Neural progenitor cell (in vitro differentiated cells): ENCODE results near the gene CHST6. TPM values are rescaled to one million over a fixed set of nuclear protein-coding genes. Genes with fewer than 3 reads are reported as not detected.

Source experiments
- DNase-seq: peaks from one replicate; pipeline ENCODE4 v3.0.0-alpha.2; 2016; ENCODE audit warnings: low spot score
- H2AFZ ChIP-seq: fragments of 200-600 bp; sonication (generic); replicated peaks from 2 replicates; pipeline ENCODE4 v1.6.1; 2016; ENCODE audit warnings: antibody characterized with exemption
- H3F3A ChIP-seq: fragments of 200-600 bp; sonication (generic); 2 replicates; pipeline ENCODE4 v1.6.1; 2016; ENCODE audit warnings: antibody characterized with exemption, low read depth
- H3K27ac ChIP-seq: fragments of 200-600 bp; sonication (generic); 2 replicates; pipeline ENCODE4 v1.5.1; 2016; ENCODE audit warnings: mild to moderate bottlenecking
- H3K27me3 ChIP-seq: fragments of 200-600 bp; sonication (generic); 2 replicates; pipeline ENCODE4 v1.6.1; 2016; ENCODE audit warnings: mild to moderate bottlenecking, moderate library complexity
- H3K36me3 ChIP-seq: fragments of 200-600 bp; sonication (generic); 2 replicates; pipeline ENCODE4 v1.5.1; 2016
- H3K4me1 ChIP-seq: fragments of 200-600 bp; sonication (generic); 2 replicates; pipeline ENCODE4 v1.6.1; 2016; ENCODE audit warnings: mixed run types
- H3K4me2 ChIP-seq: fragments of 200-600 bp; sonication (generic); 2 replicates; pipeline ENCODE4 v1.6.1; 2016
- H3K4me3 ChIP-seq: fragments of 200-600 bp; sonication (generic); 2 replicates; pipeline ENCODE4 v1.5.1; 2016
- H3K79me2 ChIP-seq: fragments of 200-600 bp; sonication (generic); 2 replicates; pipeline ENCODE4 v1.6.1; 2016; ENCODE audit warnings: low read depth
- H3K9ac ChIP-seq: fragments of 200-600 bp; sonication (generic); 2 replicates; pipeline ENCODE4 v1.6.1; 2016
- H3K9me3 ChIP-seq: fragments of 200-600 bp; sonication (generic); 2 replicates; pipeline ENCODE4 v1.5.1; 2016; ENCODE audit warnings: low read depth
- H4K20me1 ChIP-seq: fragments of 200-600 bp; sonication (generic); 2 replicates; pipeline ENCODE4 v1.6.1; 2016; ENCODE audit warnings: low read depth
- H3K27ac Mint-ChIP-seq: 3 replicates; pipeline ENCODE4 v1.8.0; 2021; ENCODE audit warnings: mixed read lengths
- H3K27me3 Mint-ChIP-seq: 2 replicates; pipeline ENCODE4 v1.8.0; 2022; ENCODE audit warnings: low read depth, mild to moderate bottlenecking, inconsistent platforms, moderate library complexity, mixed read lengths; ENCODE audit not compliant: insufficient read depth
- H3K36me3 Mint-ChIP-seq: 3 replicates; pipeline ENCODE4 v1.8.0; 2021; ENCODE audit warnings: mixed read lengths
- H3K4me1 Mint-ChIP-seq: 3 replicates; pipeline ENCODE4 v1.8.0; 2021; ENCODE audit warnings: mixed read lengths
- H3K4me3 Mint-ChIP-seq: 3 replicates; pipeline ENCODE4 v1.8.0; 2021; ENCODE audit warnings: mild to moderate bottlenecking, moderate library complexity, mixed read lengths
- H3K9me3 Mint-ChIP-seq: 3 replicates; pipeline ENCODE4 v1.8.0; 2020; ENCODE audit warnings: mixed read lengths
- CTCF ChIP-seq: fragments of 200-600 bp; sonication (generic); IDR thresholded peaks from 2 replicates; pipeline ENCODE4 v1.5.1; 2017; ENCODE audit warnings: antibody characterized with exemption, mild to moderate bottlenecking
- EZH2 ChIP-seq: fragments of 200-600 bp; sonication (generic); IDR thresholded peaks from 2 replicates; pipeline ENCODE4 v1.6.1; 2017; ENCODE audit warnings: antibody characterized with exemption, mild to moderate bottlenecking, moderate library complexity
- EZH2phosphoT487 ChIP-seq: fragments of 200-600 bp; sonication (generic); IDR thresholded peaks from 2 replicates; pipeline ENCODE4 v1.6.1; 2017; ENCODE audit warnings: antibody characterized with exemption
- total RNA-seq: library from RNA; depleted of rRNA; stranded (reverse); fragments of >200 nt; gene quantifications from 2 replicates; pipeline ENCODE4 v1.2.3, GENCODE V29; 2015; ENCODE audit warnings: low replicate concordance

The CHST6 gene
- total RNA-seq, 1 donor from 2014 or later = 6.2 TPM

DNA sequence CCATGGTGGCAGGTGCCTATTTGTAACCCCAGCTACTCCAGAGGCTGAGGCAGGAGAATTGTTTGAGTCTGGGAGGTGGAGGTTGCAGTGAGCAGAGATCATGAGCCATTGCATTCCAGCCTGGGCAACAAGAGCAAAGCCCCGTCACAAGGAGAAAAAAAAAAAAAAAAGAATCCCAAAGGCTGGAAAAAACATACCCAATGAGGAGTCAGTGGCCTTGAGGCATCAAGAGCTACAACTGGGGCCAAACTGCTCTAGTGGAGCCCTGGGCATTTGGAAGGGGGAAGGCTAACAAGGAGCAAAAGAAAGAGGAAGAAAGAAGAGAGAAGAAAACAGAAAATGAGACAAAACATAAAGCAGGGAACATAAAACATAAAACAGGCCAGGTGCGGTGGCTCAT lies 6.9 kb downstream of the CHST6 start:
- no peaks in the 10 kb centered on the region for H3K27me3 ChIP-seq
- H3K4me2 ChIP-seq = no peak overlapping the region
- H3K36me3 Mint-ChIP-seq = no peaks in the 10 kb centered on the region
- no peak overlapping the region for H3K27ac Mint-ChIP-seq
- no peak overlapping the region for H2AFZ ChIP-seq
- H4K20me1 ChIP-seq = peaks cover 7% of the 10 kb centered on the region
- H3K9me3 ChIP-seq = no peaks in the 10 kb centered on the region
- H3K4me3 ChIP-seq = no peak overlapping the region
- no peaks in the 10 kb centered on the region for H3K27me3 Mint-ChIP-seq
- H3K79me2 ChIP-seq = peaks cover 4% of the 10 kb centered on the region
- H3K4me1 Mint-ChIP-seq = no peaks in the 10 kb centered on the region
- no peaks in the 10 kb centered on the region for H3K36me3 ChIP-seq
- H3K9me3 Mint-ChIP-seq = no peaks in the 10 kb centered on the region
- H3K27ac ChIP-seq = no peak overlapping the region
- no peak for TF ChIP-seq CTCF
- no peak for TF ChIP-seq EZH2phosphoT487
- no peak overlapping the region for H3K9ac ChIP-seq
- H3K4me3 Mint-ChIP-seq = no peak overlapping the region
- peaks cover 16% of the 10 kb centered on the region for H3F3A ChIP-seq
- peaks cover 10% of the 10 kb centered on the region for H3K4me1 ChIP-seq
- DNase-seq = no peak

GRCh38 chr16:75486676-75487313 lies 8.4 kb downstream of the CHST6 start:
- Mint-ChIP-seq H3K4me3 (no peak overlapping the region), H3K27ac (no peak overlapping the region), H3K4me1 (no peaks in the 10 kb centered on the region), H3K27me3 (no peaks in the 10 kb centered on the region), H3K36me3 (no peaks in the 10 kb centered on the region), H3K9me3 (no peaks in the 10 kb centered on the region)
- Histone ChIP-seq H4K20me1 (peaks cover 4% of the 10 kb centered on the region), H3K4me1 (peaks cover 6% of the 10 kb centered on the region), H3K27ac (no peak overlapping the region), H3K79me2 (peaks cover 4% of the 10 kb centered on the region), H2AFZ (no peak overlapping the region), H3K27me3 (no peaks in the 10 kb centered on the region), H3K4me2 (no peak overlapping the region), H3K9ac (no peak overlapping the region), H3K4me3 (no peak overlapping the region), H3K9me3 (no peaks in the 10 kb centered on the region), H3K36me3 (no peaks in the 10 kb centered on the region), H3F3A (peaks cover 3% of the 10 kb centered on the region)
- no peak for DNase-seq
- TF ChIP-seq EZH2 (no peak), EZH2phosphoT487 (no peak), CTCF (no peak)

GRCh38 chr16:75486014-75486675 lies 9.1 kb downstream of the CHST6 start:
- Histone ChIP-seq H3F3A (no peaks in the 10 kb centered on the region), H3K79me2 (peaks cover 4% of the 10 kb centered on the region), H3K27me3 (no peaks in the 10 kb centered on the region), H3K4me2 (no peak overlapping the region), H3K9me3 (no peaks in the 10 kb centered on the region), H3K36me3 (no peaks in the 10 kb centered on the region), H3K4me3 (no peak overlapping the region), H3K9ac (no peak overlapping the region), H3K27ac (no peak overlapping the region), H2AFZ (no peak overlapping the region), H4K20me1 (no peaks in the 10 kb centered on the region), H3K4me1 (no peaks in the 10 kb centered on the region)
- no peaks in the 10 kb centered on the region for H3K36me3 Mint-ChIP-seq
- DNase-seq = no peak
- no peaks in the 10 kb centered on the region for H3K27me3 Mint-ChIP-seq
- H3K27ac Mint-ChIP-seq = no peak overlapping the region
- H3K9me3 Mint-ChIP-seq = no peaks in the 10 kb centered on the region
- H3K4me3 Mint-ChIP-seq = no peak overlapping the region
- TF ChIP-seq CTCF (no peak), EZH2 (no peak), EZH2phosphoT487 (no peak)
- H3K4me1 Mint-ChIP-seq = no peaks in the 10 kb centered on the region
